Measurements from ENCODE around the gene SOHLH2. TPM values are rescaled to one million over a fixed set of nuclear protein-coding genes. Genes with fewer than 3 reads are reported as not detected.

Gene SOHLH2
- total RNA-seq, 2 donors from 2014 or later, result not detected

DNA sequence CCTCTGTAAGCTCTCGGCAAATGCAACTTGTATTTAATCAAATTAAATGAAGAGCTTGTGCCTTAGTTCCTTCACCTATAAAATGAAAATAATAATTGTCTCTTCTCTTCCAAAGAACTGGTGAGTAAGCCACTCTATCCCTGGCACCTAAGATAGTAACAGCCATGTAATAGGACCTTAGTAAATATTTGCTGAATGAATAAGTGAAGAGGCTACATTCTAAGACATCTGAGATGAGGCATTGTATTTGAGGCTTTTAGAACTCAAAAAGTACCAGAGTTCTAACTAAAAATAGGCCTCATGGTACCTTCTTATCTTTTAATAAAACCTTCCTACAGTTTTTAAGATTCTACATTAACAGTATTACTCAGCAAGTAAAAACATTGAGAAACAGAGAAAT lies 65.9 kb downstream of the SOHLH2 start:
- no peak for DNase-seq (ENCODE audit: low spot score)
- H3K9me3 ChIP-seq, result no peaks in the 10 kb centered on the region
- no peaks in the 10 kb centered on the region for H3K36me3 ChIP-seq
- TF ChIP-seq, protein P1, sequence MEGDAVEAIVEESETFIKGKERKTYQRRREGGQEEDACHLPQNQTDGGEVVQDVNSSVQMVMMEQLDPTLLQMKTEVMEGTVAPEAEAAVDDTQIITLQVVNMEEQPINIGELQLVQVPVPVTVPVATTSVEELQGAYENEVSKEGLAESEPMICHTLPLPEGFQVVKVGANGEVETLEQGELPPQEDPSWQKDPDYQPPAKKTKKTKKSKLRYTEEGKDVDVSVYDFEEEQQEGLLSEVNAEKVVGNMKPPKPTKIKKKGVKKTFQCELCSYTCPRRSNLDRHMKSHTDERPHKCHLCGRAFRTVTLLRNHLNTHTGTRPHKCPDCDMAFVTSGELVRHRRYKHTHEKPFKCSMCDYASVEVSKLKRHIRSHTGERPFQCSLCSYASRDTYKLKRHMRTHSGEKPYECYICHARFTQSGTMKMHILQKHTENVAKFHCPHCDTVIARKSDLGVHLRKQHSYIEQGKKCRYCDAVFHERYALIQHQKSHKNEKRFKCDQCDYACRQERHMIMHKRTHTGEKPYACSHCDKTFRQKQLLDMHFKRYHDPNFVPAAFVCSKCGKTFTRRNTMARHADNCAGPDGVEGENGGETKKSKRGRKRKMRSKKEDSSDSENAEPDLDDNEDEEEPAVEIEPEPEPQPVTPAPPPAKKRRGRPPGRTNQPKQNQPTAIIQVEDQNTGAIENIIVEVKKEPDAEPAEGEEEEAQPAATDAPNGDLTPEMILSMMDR (IDR thresholded peaks at IDR 0.05), result no peak
- H3K4me3 ChIP-seq, result no peak overlapping the region
- no peak overlapping the region for H3K27ac ChIP-seq
- no peaks in the 10 kb centered on the region for H3K27me3 ChIP-seq (replicated peaks; ENCODE audit: insufficient read depth)
- H3K4me1 ChIP-seq (ENCODE audit: control insufficient read depth in 1 of 2, low read depth in 2 of 2), result no peaks in the 10 kb centered on the region
- ATAC-seq (ENCODE audit: insufficient number of reproducible peaks, low FRiP score, low read depth), result no peak

DNA sequence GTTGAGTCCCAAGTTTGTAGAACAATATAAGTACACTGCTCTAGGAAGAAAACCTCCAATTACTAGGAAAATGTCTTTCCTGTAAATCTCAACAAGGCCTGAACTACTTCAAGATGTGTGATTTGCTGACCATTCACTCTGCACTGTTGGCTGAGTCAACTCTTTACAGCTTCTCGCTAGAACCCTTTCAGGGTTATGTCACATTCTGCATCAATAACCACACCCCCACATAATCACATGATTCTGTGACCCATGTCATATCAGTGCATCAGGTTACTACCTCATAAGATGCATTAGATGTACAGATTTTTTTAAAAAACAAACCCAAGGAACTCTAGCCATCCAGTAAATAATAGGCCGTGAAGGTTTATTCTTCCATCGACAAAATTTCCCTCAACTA lies 67.0 kb downstream of the SOHLH2 start:
- H3K4me3 ChIP-seq, result no peak overlapping the region
- H3K27me3 ChIP-seq (replicated peaks; ENCODE audit: insufficient read depth), result no peaks in the 10 kb centered on the region
- H3K9me3 ChIP-seq, result no peaks in the 10 kb centered on the region
- ATAC-seq (ENCODE audit: insufficient number of reproducible peaks, low FRiP score, low read depth) (no peak), DNase-seq (ENCODE audit: low spot score) (no peak)
- no peak overlapping the region for H3K27ac ChIP-seq
- TF ChIP-seq, protein P1 (IDR thresholded peaks at IDR 0.05), result no peak
- H3K36me3 ChIP-seq, result no peaks in the 10 kb centered on the region
- H3K4me1 ChIP-seq (ENCODE audit: control insufficient read depth in 1 of 2, low read depth in 2 of 2), result no peaks in the 10 kb centered on the region

- no peak overlapping the region for H3K4me3 ChIP-seq
- ATAC-seq (ENCODE audit: insufficient number of reproducible peaks, low FRiP score, low read depth) (no peak), DNase-seq (ENCODE audit: low spot score) (no peak)
- H3K27ac ChIP-seq, result no peak overlapping the region
- TF ChIP-seq, protein P1 (IDR thresholded peaks at IDR 0.05), result no peak
- no peaks in the 10 kb centered on the region for H3K36me3 ChIP-seq
- H3K4me1 ChIP-seq (ENCODE audit: control insufficient read depth in 1 of 2, low read depth in 2 of 2), result no peaks in the 10 kb centered on the region
- H3K27me3 ChIP-seq (replicated peaks; ENCODE audit: insufficient read depth), result no peaks in the 10 kb centered on the region
- no peaks in the 10 kb centered on the region for H3K9me3 ChIP-seq
Observed at GRCh38 chr13:36146511-36147269, 67.7 kb downstream of the SOHLH2 start.

DNA sequence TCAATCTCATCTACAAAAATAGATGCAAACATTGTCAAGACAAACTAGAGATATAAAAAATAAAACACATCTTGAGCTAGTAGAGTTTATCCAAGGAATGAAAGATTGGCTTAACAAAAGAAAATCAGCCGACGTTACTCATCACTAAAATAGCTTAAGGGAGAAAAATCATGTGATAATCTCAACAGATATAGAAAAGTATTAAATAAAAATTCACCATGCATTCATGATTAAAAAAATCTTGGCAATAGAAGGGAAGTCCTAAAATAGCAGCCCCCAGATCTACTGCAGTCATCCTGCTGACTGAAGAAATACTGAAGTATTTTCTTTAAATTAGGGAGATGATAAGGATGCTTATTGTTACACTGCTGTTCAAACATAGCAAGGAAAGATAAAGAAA lies 70.6 kb downstream of the SOHLH2 start:
- ATAC-seq (ENCODE audit: insufficient number of reproducible peaks, low FRiP score, low read depth) (no peak), DNase-seq (ENCODE audit: low spot score) (no peak)
- Histone ChIP-seq H3K4me1 (ENCODE audit: control insufficient read depth in 1 of 2, low read depth in 2 of 2) (no peaks in the 10 kb centered on the region), H3K36me3 (no peaks in the 10 kb centered on the region), H3K27ac (no peak overlapping the region), H3K4me3 (no peak overlapping the region), H3K27me3 (replicated peaks; ENCODE audit: insufficient read depth) (no peaks in the 10 kb centered on the region), H3K9me3 (no peaks in the 10 kb centered on the region)
- TF ChIP-seq, protein P1 (IDR thresholded peaks at IDR 0.05), result no peak

DNA sequence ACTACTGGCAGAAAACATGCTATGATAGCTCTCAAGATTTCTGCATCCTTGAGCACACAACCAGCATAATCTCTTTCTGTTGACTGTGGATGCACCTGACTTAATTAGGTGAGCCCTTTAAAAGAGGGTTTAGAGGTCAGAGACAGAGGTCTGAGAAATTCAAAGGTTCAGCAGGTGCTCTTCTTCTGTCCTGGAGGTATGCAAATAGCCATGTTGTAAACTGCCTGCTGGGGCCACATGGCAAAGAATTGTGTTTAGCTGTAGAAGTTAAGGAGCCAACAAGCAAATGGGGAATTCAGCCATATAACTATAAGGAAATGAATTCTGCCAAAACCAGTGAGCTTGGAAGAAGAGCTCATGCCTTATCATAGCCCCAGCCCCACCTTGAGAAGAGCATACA lies 71.6 kb downstream of the SOHLH2 start:
- no peak for DNase-seq (ENCODE audit: low spot score)

More for the DNA sequence above, 71.6 kb downstream of the SOHLH2 start:
- H3K36me3 ChIP-seq, result no peaks in the 10 kb centered on the region
- H3K4me1 ChIP-seq (ENCODE audit: control insufficient read depth in 1 of 2, low read depth in 2 of 2), result no peaks in the 10 kb centered on the region
- TF ChIP-seq, protein P1 (IDR thresholded peaks at IDR 0.05), result no peak
- H3K9me3 ChIP-seq, result no peaks in the 10 kb centered on the region
- H3K27ac ChIP-seq, result no peak overlapping the region
- H3K27me3 ChIP-seq (replicated peaks; ENCODE audit: insufficient read depth), result no peaks in the 10 kb centered on the region
- ATAC-seq (ENCODE audit: insufficient number of reproducible peaks, low FRiP score, low read depth), result no peak
- H3K4me3 ChIP-seq, result no peak overlapping the region
